ENCODE data around the gene TDG.
A peak's percentile ranks its signal among the peaks of the same experiment; 100 is the strongest.

TDG gene

DNA sequence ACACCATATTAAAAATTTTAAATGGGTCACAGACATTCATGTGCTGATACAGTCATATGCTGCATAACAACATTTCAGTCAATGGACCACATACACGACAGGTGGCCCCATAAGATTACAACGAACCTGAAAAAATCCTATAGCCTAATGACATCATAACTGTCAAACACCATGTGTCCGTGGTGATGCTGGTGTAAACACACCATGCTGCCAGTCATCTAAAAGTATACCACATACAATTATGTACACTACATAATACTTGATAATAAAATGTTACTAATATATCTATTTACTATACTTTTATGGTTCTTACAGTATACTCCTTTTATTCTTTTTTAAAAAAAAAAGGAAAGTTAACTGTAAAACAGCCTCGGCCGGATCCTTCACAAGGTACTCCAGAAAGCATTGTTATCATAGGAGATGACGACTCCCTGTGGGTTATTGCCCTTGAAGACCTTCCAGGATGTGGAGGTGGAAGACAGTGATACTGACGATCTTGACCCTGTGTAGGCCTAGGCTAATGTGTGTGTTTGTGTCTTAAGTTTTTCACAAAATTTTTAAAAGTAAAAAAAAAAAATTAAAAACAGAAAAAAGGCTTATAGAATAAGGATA is 5.0 kb upstream of the TDG start:
- TF ChIP-seq, protein P1, sequence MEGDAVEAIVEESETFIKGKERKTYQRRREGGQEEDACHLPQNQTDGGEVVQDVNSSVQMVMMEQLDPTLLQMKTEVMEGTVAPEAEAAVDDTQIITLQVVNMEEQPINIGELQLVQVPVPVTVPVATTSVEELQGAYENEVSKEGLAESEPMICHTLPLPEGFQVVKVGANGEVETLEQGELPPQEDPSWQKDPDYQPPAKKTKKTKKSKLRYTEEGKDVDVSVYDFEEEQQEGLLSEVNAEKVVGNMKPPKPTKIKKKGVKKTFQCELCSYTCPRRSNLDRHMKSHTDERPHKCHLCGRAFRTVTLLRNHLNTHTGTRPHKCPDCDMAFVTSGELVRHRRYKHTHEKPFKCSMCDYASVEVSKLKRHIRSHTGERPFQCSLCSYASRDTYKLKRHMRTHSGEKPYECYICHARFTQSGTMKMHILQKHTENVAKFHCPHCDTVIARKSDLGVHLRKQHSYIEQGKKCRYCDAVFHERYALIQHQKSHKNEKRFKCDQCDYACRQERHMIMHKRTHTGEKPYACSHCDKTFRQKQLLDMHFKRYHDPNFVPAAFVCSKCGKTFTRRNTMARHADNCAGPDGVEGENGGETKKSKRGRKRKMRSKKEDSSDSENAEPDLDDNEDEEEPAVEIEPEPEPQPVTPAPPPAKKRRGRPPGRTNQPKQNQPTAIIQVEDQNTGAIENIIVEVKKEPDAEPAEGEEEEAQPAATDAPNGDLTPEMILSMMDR (IDR thresholded peaks at IDR 0.05; ENCODE audit: low read depth, low read length, missing control alignments): no peak
- H3K4me3 ChIP-seq (ENCODE audit: low read depth, low read length): no peak overlapping the region
- DNase-seq (ENCODE audit: low read depth): no peak

DNA sequence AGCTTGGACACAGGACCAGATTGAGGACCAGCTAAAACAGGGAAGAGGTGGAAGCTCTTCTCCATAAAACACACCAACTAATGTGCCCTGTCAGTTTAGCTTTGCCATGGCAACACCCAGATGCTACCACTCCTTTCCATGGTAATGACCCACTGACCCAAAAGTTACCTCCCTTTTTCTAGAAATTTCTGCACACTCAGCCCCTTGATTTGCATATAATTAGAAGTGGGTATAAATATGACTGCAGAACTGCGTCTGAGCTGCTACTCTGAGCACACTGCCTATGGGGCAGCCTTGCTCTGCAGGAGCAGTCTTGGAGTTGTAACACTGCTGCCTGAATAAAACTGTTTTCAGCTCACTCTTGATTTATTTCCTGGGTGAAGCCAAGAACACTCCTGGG is 3.2 kb upstream of the TDG start:
- TF ChIP-seq, protein P1 (IDR thresholded peaks at IDR 0.05; ENCODE audit: low read depth, low read length, missing control alignments): no peak
- no peak for DNase-seq (ENCODE audit: low read depth)
- H3K4me3 ChIP-seq (ENCODE audit: low read depth, low read length): no peak overlapping the region

- H3K4me3 ChIP-seq (ENCODE audit: low read depth, low read length): peak overlapping the region; percentile 92
- no peak for DNase-seq (ENCODE audit: low read depth)
- TF ChIP-seq, protein P1 (IDR thresholded peaks at IDR 0.05; ENCODE audit: low read depth, low read length, missing control alignments): no peak
These were observed 867 bp upstream of the TDG start for GRCh38 chr12:103964805-103965204.

GRCh38 chr12:103965255-103965589 is 450 bp upstream of the TDG start:
- TF ChIP-seq, protein P1 (IDR thresholded peaks at IDR 0.05; ENCODE audit: low read depth, low read length, missing control alignments): no peak
- no peak for DNase-seq (ENCODE audit: low read depth)
- H3K4me3 ChIP-seq (ENCODE audit: low read depth, low read length): peak overlapping the region; percentile 92

DNA sequence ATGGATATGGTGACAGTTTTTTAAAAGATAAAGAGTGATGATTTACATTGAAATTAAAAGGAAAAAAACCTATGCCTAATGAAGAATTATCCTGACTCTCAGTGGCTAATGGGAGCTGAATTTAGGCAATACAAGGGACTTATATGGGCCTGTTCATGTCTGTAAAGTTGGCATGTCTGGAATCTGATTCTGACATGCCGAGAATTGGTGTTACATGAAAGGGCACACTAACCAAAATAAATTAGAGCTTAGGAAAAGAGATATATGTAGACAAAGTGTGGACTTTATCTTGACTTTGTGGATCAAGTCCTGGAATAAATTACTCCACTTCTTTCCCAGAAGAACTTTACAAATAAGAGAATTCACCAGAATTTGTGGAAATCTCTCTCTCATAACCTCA is 1.1 kb downstream of the TDG start:
- no peak for DNase-seq (ENCODE audit: low read depth)
- TF ChIP-seq, protein P1 (IDR thresholded peaks at IDR 0.05; ENCODE audit: low read depth, low read length, missing control alignments): no peak

GRCh38 chr12:103969391-103969790 is 3.7 kb downstream of the TDG start:
- TF ChIP-seq, protein P1 (IDR thresholded peaks at IDR 0.05; ENCODE audit: low read depth, low read length, missing control alignments): no peak
- DNase-seq (ENCODE audit: low read depth): no peak
- no peak overlapping the region for H3K4me3 ChIP-seq (ENCODE audit: low read depth, low read length)

More for the DNA sequence above, 1.1 kb downstream of the TDG start:
- H3K4me3 ChIP-seq (ENCODE audit: low read depth, low read length): peak overlapping the region; percentile 92

DNA sequence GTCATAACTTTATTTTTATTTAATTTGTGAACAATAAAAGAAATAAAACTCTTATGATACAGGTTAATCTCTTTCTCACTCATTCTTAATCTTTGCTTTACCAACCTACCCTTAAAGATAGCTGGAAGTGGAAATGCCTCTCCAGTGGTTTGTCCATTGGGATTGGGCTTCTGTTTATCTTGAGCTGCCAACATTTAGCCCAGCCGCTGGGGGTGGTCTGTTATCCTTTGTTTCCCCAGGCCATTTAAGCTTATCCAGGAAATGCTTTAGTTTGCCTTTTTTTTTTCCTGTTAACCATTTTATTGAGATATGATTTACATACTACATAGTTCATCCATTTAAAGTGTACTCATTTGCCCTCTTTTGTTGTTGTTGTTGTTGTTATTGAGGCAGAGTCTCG is 8.2 kb downstream of the TDG start:
- H3K4me3 ChIP-seq (ENCODE audit: low read depth, low read length): no peak overlapping the region
- TF ChIP-seq, protein P1 (IDR thresholded peaks at IDR 0.05; ENCODE audit: low read depth, low read length, missing control alignments): no peak
- no peak for DNase-seq (ENCODE audit: low read depth)
